Measurements from ENCODE around the gene KIF22.

GRCh38 chr16:29765167-29766032 is 25.2 kb upstream of the KIF22 start:
- TF ChIP-seq FOXK2 (IDR thresholded peaks at IDR 0.05): no peak
- TF ChIP-seq SUZ12 (IDR thresholded peaks at IDR 0.05): no peak
- no peak for TF ChIP-seq ELF4 (IDR thresholded peaks at IDR 0.05)
